K562 (cell line): ENCODE measurements around the gene MRPL37. TPM values are rescaled to one million over a fixed set of nuclear protein-coding genes. Genes with fewer than 3 reads are reported as not detected.

ENCODE experiments used
- ATAC-seq: fragments of 200-7000 bp; cut with Tn5 transposase; 3 replicates; pipeline ENCODE4 v1.9.1; 2020; ENCODE audit warnings: moderate library complexity
- BruUV-seq: library from RNA; stranded (reverse); fragments of 400-500 nt; replicated peaks from 2 replicates; lab custom pipeline; 2021; lab: Mats Ljungman, UMichigan
- CTCF ChIA-PET: fragments of 300-600 bp; formaldehyde crosslinking; extraction: SDS; loops from one replicate; lab custom pipeline; 2021; ENCODE audit warnings: low intra/inter-chr PET ratio; lab: Yijun Ruan, JAX
- POLR2A ChIA-PET: fragments of 300-600, 350-650 bp; sonication (Branson Sonifier 250); formaldehyde crosslinking; extraction: SDS; loops from one replicate; lab custom pipeline; 2021; ENCODE audit warnings: antibody characterized with exemption, inconsistent platforms; lab: Yijun Ruan, JAX
- DNase-seq, 4 experiments: peaks; one replicate each; pipeline versions ENCODE4 v3.0.0 to v3.0.0-alpha.2; 2011 to 2018; ENCODE audit warnings: low spot score in 3 of 4, mixed read lengths in 3 of 4; ENCODE audit errors: extremely low read depth in 1 of 4
- FAIRE-seq: peaks from 2 replicates; lab custom pipeline; 2011; peaks lifted over from hg19 to GRCh38; lab: Jason Lieb, UNC
- H2AFZ ChIP-seq: 2 replicates; pipeline ENCODE4 v1.6.0; 2011; ENCODE audit warnings: low read depth, low read length, control low read depth, inconsistent platforms
- H3K27ac ChIP-seq: fragments of 200-600 bp; 3 replicates; pipeline ENCODE4 v1.8.0; 2011; ENCODE audit warnings: low read depth, mild to moderate bottlenecking, control low read depth, inconsistent platforms, low read length, moderate library complexity, mixed read lengths; ENCODE audit errors: extremely low read depth
- H3K27me3 ChIP-seq, 2 experiments: fragments of 300-600 bp in 1 of 2; 2 replicates in 1 of 2; 3 replicates in 1 of 2; pipeline versions ENCODE4 v1.6.0 to v1.8.0; 2011; ENCODE audit warnings: inconsistent platforms in 2 of 2, low read length in 2 of 2, mild to moderate bottlenecking in 1 of 2, mixed read lengths in 1 of 2, moderate library complexity in 1 of 2; ENCODE audit not compliant: control insufficient read depth in 2 of 2, insufficient read depth in 2 of 2
- H3K36me3 ChIP-seq: fragments of 300-600 bp; 3 replicates; pipeline ENCODE4 v1.8.0; 2011; ENCODE audit warnings: mild to moderate bottlenecking, low read length, inconsistent platforms; ENCODE audit not compliant: control insufficient read depth, insufficient read depth
- H3K4me1 ChIP-seq, 2 experiments: fragments of 200-600 bp in 1 of 2; replicated peaks in 1 of 2; 2 replicates in 1 of 2; 3 replicates in 1 of 2; pipeline versions ENCODE4 v1.5.1 to v1.8.0; 2011; ENCODE audit warnings: inconsistent platforms in 2 of 2, low read length in 2 of 2, mild to moderate bottlenecking in 1 of 2, mixed read lengths in 1 of 2, moderate library complexity in 1 of 2; ENCODE audit not compliant: control insufficient read depth in 2 of 2, insufficient read depth in 2 of 2
- H3K4me2 ChIP-seq: 2 replicates; pipeline ENCODE4 v1.6.1; 2011; ENCODE audit warnings: low read length, control low read depth, inconsistent platforms, mixed read lengths; ENCODE audit not compliant: insufficient read depth
- H3K4me3 ChIP-seq: fragments of 200-600 bp; sonication (generic), shearing (Covaris generic); 2 replicates; pipeline ENCODE4 v1.5.1; 2016; ENCODE audit warnings: control low read depth, inconsistent platforms
- H3K79me2 ChIP-seq: fragments of 200-600 bp; 3 replicates; pipeline ENCODE4 v1.8.0; 2011; ENCODE audit warnings: low read length, inconsistent platforms; ENCODE audit not compliant: control insufficient read depth, insufficient read depth
- H3K9ac ChIP-seq, 2 experiments: 2 replicates each; pipeline versions ENCODE4 v1.6.0 to v1.6.1; 2011; ENCODE audit warnings: low read depth in 2 of 2, low read length in 2 of 2, control low read depth in 1 of 2, inconsistent platforms in 1 of 2, mild to moderate bottlenecking in 1 of 2, mixed read lengths in 1 of 2; ENCODE audit not compliant: insufficient read depth in 1 of 2
- H3K9me1 ChIP-seq: one replicate; pipeline ENCODE4 v1.6.0; 2011; ENCODE audit warnings: inconsistent platforms, mild to moderate bottlenecking, low read length, moderate library complexity; ENCODE audit not compliant: control insufficient read depth, insufficient read depth
- H3K9me3 ChIP-seq: replicated peaks from 2 replicates; pipeline ENCODE4 v1.5.1; 2011; ENCODE audit warnings: low read depth, low read length, inconsistent platforms; ENCODE audit not compliant: control insufficient read depth, insufficient read depth
- H4K20me1 ChIP-seq: replicated peaks from 2 replicates; pipeline ENCODE4 v1.6.1; 2011; ENCODE audit warnings: low read length, inconsistent platforms, mixed read lengths; ENCODE audit not compliant: control insufficient read depth, insufficient read depth
- BDP1 ChIP-seq: IDR thresholded peaks from 3 replicates; pipeline ENCODE4 v1.6.1; 2011; ENCODE audit not compliant: insufficient read length, insufficient read depth
- CHD2 ChIP-seq: IDR thresholded peaks from 2 replicates; pipeline ENCODE4 v1.6.1; 2011; ENCODE audit warnings: low read depth, low read length
- ESRRA ChIP-seq: fragments of 450-650 bp; IDR thresholded peaks from 2 replicates; pipeline ENCODE4 v1.6.1; 2014; ENCODE audit warnings: low read depth, mild to moderate bottlenecking, moderate library complexity, borderline replicate concordance
- FIP1L1 ChIP-seq: fragments of 200-400 bp; formaldehyde crosslinking; IDR thresholded peaks from 2 replicates; pipeline ENCODE4 v1.6.1; 2018; ENCODE audit warnings: mild to moderate bottlenecking, low read depth, low read length; ENCODE audit not compliant: poor library complexity, severe bottlenecking
- FOXA3 ChIP-seq, 2 experiments: fragments of 450-650 bp in 1 of 2; sonication (generic) in 1 of 2; formaldehyde crosslinking; IDR thresholded peaks in 1 of 2; conservative IDR thresholded peaks in 1 of 2; 2 replicates each; pipeline versions ENCODE4 v1.4.0 to v1.8.0; 2020 to 2022; ENCODE audit warnings: mild to moderate bottlenecking in 2 of 2, missing genetic modification reagents in 1 of 2
- KAT2B ChIP-seq: IDR thresholded peaks from one replicate; pipeline ENCODE4 v1.6.1; 2012; ENCODE audit warnings: low read depth, mild to moderate bottlenecking, control low read depth, inconsistent platforms, low read length, moderate library complexity
- LEF1 ChIP-seq: fragments of 450-650 bp; IDR thresholded peaks from 2 replicates; pipeline ENCODE4 v1.6.1; 2016; ENCODE audit warnings: mild to moderate bottlenecking
- MCM3 ChIP-seq: fragments of 450-650 bp; IDR thresholded peaks from 2 replicates; pipeline ENCODE4 v1.6.1; 2016
- MEF2D ChIP-seq: conservative IDR thresholded peaks from 2 replicates; pipeline ENCODE4 v1.6.1; 2016; ENCODE audit warnings: low read depth, missing genetic modification characterization, missing compliant biosample characterization
- NCOA4 ChIP-seq: fragments of 450-650 bp; IDR thresholded peaks from 2 replicates; pipeline ENCODE4 v1.6.1; 2018; ENCODE audit warnings: mild to moderate bottlenecking; ENCODE audit not compliant: partially characterized antibody
- PHF20 ChIP-seq: fragments of 450-650 bp; IDR thresholded peaks from 2 replicates; pipeline ENCODE4 v1.6.1; 2018; ENCODE audit not compliant: partially characterized antibody
- PHTF2 ChIP-seq: fragments of 250-450 bp; sonication (Bioruptor Pico); IDR thresholded peaks from 2 replicates; pipeline ENCODE4 v1.5.0; 2021; ENCODE audit warnings: mild to moderate bottlenecking
- SMARCC2 ChIP-seq: fragments of 450-650 bp; IDR thresholded peaks from 2 replicates; pipeline ENCODE4 v1.6.1; 2017; ENCODE audit warnings: antibody characterized with exemption, moderate library complexity, mild to moderate bottlenecking, low read depth
- TAF9B ChIP-seq: fragments of 450-650 bp; IDR thresholded peaks from 2 replicates; pipeline ENCODE4 v1.6.1; 2018; ENCODE audit warnings: mild to moderate bottlenecking; ENCODE audit not compliant: partially characterized antibody
- WHSC1 ChIP-seq: IDR thresholded peaks from one replicate; pipeline ENCODE4 v1.6.1; 2012; ENCODE audit warnings: low read length, control low read depth, inconsistent platforms
- ZC3H11A ChIP-seq: IDR thresholded peaks from 2 replicates; pipeline ENCODE4 v1.6.1; 2012; ENCODE audit warnings: low read depth, low read length, improper control_type of control experiment
- ZNF282 ChIP-seq: sonication (generic); formaldehyde crosslinking; IDR thresholded peaks from 2 replicates; pipeline ENCODE4 v1.8.1; 2023; ENCODE audit warnings: missing genetic modification reagents
- ZNF431 ChIP-seq: sonication (generic); formaldehyde crosslinking; IDR thresholded peaks from 2 replicates; pipeline ENCODE4 v1.8.0; 2022; ENCODE audit warnings: mild to moderate bottlenecking, missing genetic modification reagents
- WGBS: fragments of 100-300 bp; shearing (Covaris generic); methylation state at CpG from one replicate; pipeline ENCODE4 v1.1.6; 2016; ENCODE audit warnings: low coverage, mixed read lengths; ENCODE audit not compliant: insufficient coverage; ENCODE audit errors: missing lambda C conversion rate; 5-methylcytosine and 5-hydroxymethylcytosine counted together
- in situ Hi-C: fragments of 300-500 bp; cut with MboI; formaldehyde crosslinking; loops from 4 replicates; pipeline ENCODE4 v1.15.0; 2018; ENCODE audit warnings: inconsistent platforms, mixed read lengths
- intact Hi-C: fragments of 100-400 bp; cut with micrococcal nuclease; formaldehyde crosslinking; loops from 2 replicates; pipeline ENCODE4 v1.14.2; 2022
- polyA plus RNA-seq, 8 experiments: library from polyadenylated mRNA; depleted of rRNA in 4 of 8; stranded (reverse) in 5 of 8; unstranded in 3 of 8; fragments of >200 nt; fragmentation: Nextera tagmentation in 2 of 8; fragmentation: Illumina TruSeq in 1 of 8; extraction: Ambion mirVana in 2 of 8; extraction: Trizol in 1 of 8; gene quantifications; 2 replicates each; pipeline versions ENCODE4 v1.2.1 to v1.2.3, GENCODE V29; 2011 to 2014; ENCODE audit warnings: inconsistent platforms in 1 of 8, missing spikeins in 1 of 8
- total RNA-seq, 7 experiments: library from RNA; depleted of rRNA in 6 of 7; stranded (reverse); fragments of >200 nt in 6 of 7; fragmentation: Illumina TruSeq in 2 of 7; extraction: Trizol in 2 of 7; gene quantifications; 2 replicates each; pipeline versions ENCODE4 v1.2.1 to v1.2.3, GENCODE V29; 2011 to 2021; ENCODE audit warnings: low replicate concordance in 1 of 7
- TF ChIP-seq, protein P1 (sequence below), 3 experiments: fragments of 200-800 bp in 1 of 3; fragments of 250-450 bp in 1 of 3; fragments of 450-650 bp in 1 of 3; sonication (Bioruptor Pico) in 1 of 3; sonication (Bioruptor generic) in 1 of 3; formaldehyde crosslinking in 1 of 3; IDR thresholded peaks; 2 replicates each; pipeline versions ENCODE4 v1.6.1 to v1.8.0; 2016 to 2022; ENCODE audit warnings: mild to moderate bottlenecking in 2 of 3, missing genetic modification characterization in 2 of 3, missing compliant biosample characterization in 1 of 3, moderate library complexity in 1 of 3

MRPL37 gene
- total and polyA plus RNA-seq, 9 of the 15 experiments (the other 6 are each of a cell fraction or from before 2014, with no cell fraction given) = 52.2 to 303 (median 180) TPM

DNA sequence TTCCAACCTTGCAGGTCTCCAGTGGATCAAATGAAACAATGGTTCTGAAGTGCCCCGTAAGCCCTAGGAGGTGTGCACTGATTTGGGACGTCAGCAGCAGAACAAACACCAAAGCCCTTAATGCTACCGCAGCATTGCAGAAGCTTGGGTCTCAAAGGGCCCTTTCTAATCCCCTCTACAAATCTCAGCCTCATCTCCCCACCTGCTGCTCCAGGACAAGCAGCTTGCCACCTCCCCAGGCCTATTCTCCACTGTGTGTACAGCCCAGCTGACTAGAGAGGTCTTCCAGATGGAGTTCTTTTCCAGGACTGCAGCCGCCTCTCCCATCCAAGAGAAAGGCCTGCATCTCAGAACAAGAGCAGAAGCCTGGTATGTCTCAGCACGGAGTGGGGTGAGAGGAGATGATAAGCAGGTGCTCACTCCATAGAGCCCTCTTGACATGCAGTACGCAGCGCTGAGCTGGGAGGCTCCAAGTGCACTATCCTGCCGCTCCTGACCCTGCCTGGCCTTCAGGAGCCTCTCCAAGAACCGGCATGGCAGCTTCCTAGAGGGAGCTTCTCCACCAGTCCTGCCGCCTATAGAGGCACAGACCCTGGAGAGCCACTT is 46.3 kb downstream of the MRPL37 start:
- CTCF ChIA-PET = no interaction called here
- Histone ChIP-seq H3K9me1 (no peaks in the 10 kb centered on the region), H4K20me1 (peaks cover 3% of the 10 kb centered on the region; the same call in 1 of the 2 replicates), H3K9me3 (no peaks in the 10 kb centered on the region), H3K27ac (no peak overlapping the region), H3K4me1 (peaks cover 0 to 4% of the 10 kb centered on the region in 2 experiments; a peak in 2 of 5 replicates), H3K9ac (no peak overlapping the region), H3K36me3 (peaks cover 74% of the 10 kb centered on the region; the same call in 2 of the 3 replicates), H3K79me2 (no peaks in the 10 kb centered on the region), H3K4me3 (no peak overlapping the region), H3K4me2 (no peak overlapping the region), H3K27me3 (no peaks in the 10 kb centered on the region), H2AFZ (no peak overlapping the region)
- DNase-seq (no peak), FAIRE-seq (no peak), ATAC-seq (no peak)
- 88% methylated on average over 10 of the region's 10 CpGs for WGBS
- TF ChIP-seq KAT2B = no peak
- TF ChIP-seq NCOA4 = no peak
- no peak for TF ChIP-seq ZNF431 (CRISPR knock-in tag)
- TF ChIP-seq SMARCC2 = no peak
- TF ChIP-seq BDP1 = no peak
- no peak for TF ChIP-seq ZC3H11A
- no peak for TF ChIP-seq MCM3
- no peak for TF ChIP-seq ZNF282 (CRISPR knock-in tag)
- TF ChIP-seq, protein P1, sequence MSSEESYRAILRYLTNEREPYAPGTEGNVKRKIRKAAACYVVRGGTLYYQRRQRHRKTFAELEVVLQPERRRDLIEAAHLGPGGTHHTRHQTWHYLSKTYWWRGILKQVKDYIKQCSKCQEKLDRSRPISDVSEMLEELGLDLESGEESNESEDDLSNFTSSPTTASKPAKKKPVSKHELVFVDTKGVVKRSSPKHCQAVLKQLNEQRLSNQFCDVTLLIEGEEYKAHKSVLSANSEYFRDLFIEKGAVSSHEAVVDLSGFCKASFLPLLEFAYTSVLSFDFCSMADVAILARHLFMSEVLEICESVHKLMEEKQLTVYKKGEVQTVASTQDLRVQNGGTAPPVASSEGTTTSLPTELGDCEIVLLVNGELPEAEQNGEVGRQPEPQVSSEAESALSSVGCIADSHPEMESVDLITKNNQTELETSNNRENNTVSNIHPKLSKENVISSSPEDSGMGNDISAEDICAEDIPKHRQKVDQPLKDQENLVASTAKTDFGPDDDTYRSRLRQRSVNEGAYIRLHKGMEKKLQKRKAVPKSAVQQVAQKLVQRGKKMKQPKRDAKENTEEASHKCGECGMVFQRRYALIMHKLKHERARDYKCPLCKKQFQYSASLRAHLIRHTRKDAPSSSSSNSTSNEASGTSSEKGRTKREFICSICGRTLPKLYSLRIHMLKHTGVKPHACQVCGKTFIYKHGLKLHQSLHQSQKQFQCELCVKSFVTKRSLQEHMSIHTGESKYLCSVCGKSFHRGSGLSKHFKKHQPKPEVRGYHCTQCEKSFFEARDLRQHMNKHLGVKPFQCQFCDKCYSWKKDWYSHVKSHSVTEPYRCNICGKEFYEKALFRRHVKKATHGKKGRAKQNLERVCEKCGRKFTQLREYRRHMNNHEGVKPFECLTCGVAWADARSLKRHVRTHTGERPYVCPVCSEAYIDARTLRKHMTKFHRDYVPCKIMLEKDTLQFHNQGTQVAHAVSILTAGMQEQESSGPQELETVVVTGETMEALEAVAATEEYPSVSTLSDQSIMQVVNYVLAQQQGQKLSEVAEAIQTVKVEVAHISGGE (CRISPR knock-in tag; IDR thresholded peaks at IDR 0.05) = no peak
- TF ChIP-seq PHF20 = no peak
- no peak for TF ChIP-seq ESRRA
- TF ChIP-seq FIP1L1 = no peak
- no peak for TF ChIP-seq LEF1
- TF ChIP-seq PHTF2 = no peak
- TF ChIP-seq CHD2 = no peak
- TF ChIP-seq WHSC1 = no peak
- TF ChIP-seq FOXA3 (CRISPR knock-in tag; conservative IDR thresholded peaks at IDR 0.05 in 1 of 2, IDR thresholded peaks at IDR 0.05 in 1 of 2) = no peak
- no peak for TF ChIP-seq TAF9B
- no peak for TF ChIP-seq MEF2D
- BruUV-seq = no TSS peak
- POLR2A ChIA-PET = interaction anchor here (0.6 to 0.9 kb wide), 4 partner anchors 22 to 1474 kb away, joined by 3 read pairs; no protein-coding TSS in a partner anchor
- in situ Hi-C loops = no loop called here
- intact Hi-C loops = no loop called here
